ENCODE data around the gene BCL7C. TPM values are rescaled to one million over a fixed set of nuclear protein-coding genes. Genes with fewer than 3 reads are reported as not detected.

The BCL7C gene
- total RNA-seq, 1 experiment from 2014 or later = 33.9 TPM

GRCh38 chr16:30844346-30844670, 49.6 kb downstream of the BCL7C start:
- H3K27me3 Mint-ChIP-seq (ENCODE audit: insufficient read depth, unreplicated experiment) = no peaks in the 10 kb centered on the region
- intact Hi-C loops (cut with micrococcal nuclease) = loop anchor here (1.0 to 2.0 kb wide), 4 partner anchors 50 to 98 kb away; partner anchors contain the start of gene BCL7C
- no peak for TF ChIP-seq CTCF (IDR thresholded peaks at IDR 0.05; ENCODE audit: unreplicated experiment)
- ChIA-PET CTCF (interaction anchor here (0.6 to 5.5 kb wide), 29 partner anchors 8 to 122 kb away, joined by 3 to 88 read pairs (median 6); partner anchors contain the start of gene BCL7C), POLR2A (interaction anchor here (0.6 to 2.1 kb wide), 12 partner anchors 9 to 105 kb away, joined by 3 to 13 read pairs (median 6); partner anchors contain the start of genes CTF1 and ORAI3)
- H3K36me3 Mint-ChIP-seq (ENCODE audit: insufficient read depth, unreplicated experiment) = no peaks in the 10 kb centered on the region
- BruUV-seq (replicated peaks) = no TSS peak
- H3K27ac Mint-ChIP-seq (ENCODE audit: low read depth, unreplicated experiment) = no peak overlapping the region
- H3K4me3 Mint-ChIP-seq (ENCODE audit: unreplicated experiment) = no peak overlapping the region
- no peaks in the 10 kb centered on the region for H3K9me3 Mint-ChIP-seq (ENCODE audit: unreplicated experiment)
- DNase-seq (ENCODE audit: unreplicated experiment) = no peak
- H3K4me1 Mint-ChIP-seq (ENCODE audit: insufficient read depth, unreplicated experiment) = no peaks in the 10 kb centered on the region

- ChIA-PET CTCF (interaction anchor here (0.6 to 5.5 kb wide), 10 partner anchors 10 to 499 kb away, joined by 3 to 88 read pairs (median 20); no protein-coding TSS in a partner anchor), POLR2A (interaction anchor here (1.0 to 1.7 kb wide), 2 partner anchors 59 to 106 kb away, joined by 3 to 9 read pairs; partner anchors contain the start of gene ORAI3)
- no peak for TF ChIP-seq CTCF (IDR thresholded peaks at IDR 0.05; ENCODE audit: unreplicated experiment)
- no peaks in the 10 kb centered on the region for H3K4me1 Mint-ChIP-seq (ENCODE audit: insufficient read depth, unreplicated experiment)
- H3K27ac Mint-ChIP-seq (ENCODE audit: low read depth, unreplicated experiment) = no peak overlapping the region
- H3K27me3 Mint-ChIP-seq (ENCODE audit: insufficient read depth, unreplicated experiment) = no peaks in the 10 kb centered on the region
- H3K36me3 Mint-ChIP-seq (ENCODE audit: insufficient read depth, unreplicated experiment) = no peaks in the 10 kb centered on the region
- intact Hi-C loops (cut with micrococcal nuclease) = no loop called here
- BruUV-seq (replicated peaks) = no TSS peak
- DNase-seq (ENCODE audit: unreplicated experiment) = no peak
- H3K9me3 Mint-ChIP-seq (ENCODE audit: unreplicated experiment) = no peaks in the 10 kb centered on the region
- no peak overlapping the region for H3K4me3 Mint-ChIP-seq (ENCODE audit: unreplicated experiment)
Measured at GRCh38 chr16:30843501-30843900, 50.4 kb downstream of the BCL7C start.

- DNase-seq (ENCODE audit: unreplicated experiment) = no peak
- ChIA-PET POLR2A (interaction anchor here (1.0 kb wide), 1 partner anchor 59 kb away, joined by 3 read pairs; no protein-coding TSS in a partner anchor), CTCF (interaction anchor here (0.6 to 5.5 kb wide), 6 partner anchors 11 to 499 kb away, joined by 3 to 88 read pairs (median 30); no protein-coding TSS in a partner anchor)
Measured at GRCh38 chr16:30842971-30843370, 50.9 kb downstream of the BCL7C start.

GRCh38 chr16:30841332-30841731, 52.5 kb downstream of the BCL7C start:
- no peak for DNase-seq (ENCODE audit: unreplicated experiment)
- no peak overlapping the region for H3K4me3 Mint-ChIP-seq (ENCODE audit: unreplicated experiment)
- no peak for TF ChIP-seq CTCF (IDR thresholded peaks at IDR 0.05; ENCODE audit: unreplicated experiment)
- intact Hi-C loops (cut with micrococcal nuclease) = no loop called here
- no peaks in the 10 kb centered on the region for H3K4me1 Mint-ChIP-seq (ENCODE audit: insufficient read depth, unreplicated experiment)
- no peaks in the 10 kb centered on the region for H3K36me3 Mint-ChIP-seq (ENCODE audit: insufficient read depth, unreplicated experiment)
- H3K27ac Mint-ChIP-seq (ENCODE audit: low read depth, unreplicated experiment) = no peak overlapping the region
- POLR2A ChIA-PET = no interaction called here
- CTCF ChIA-PET = interaction anchor here (0.7 to 5.5 kb wide), 3 partner anchors 61 to 80 kb away, joined by 3 to 88 read pairs (median 6); no protein-coding TSS in a partner anchor
- no peaks in the 10 kb centered on the region for H3K9me3 Mint-ChIP-seq (ENCODE audit: unreplicated experiment)
- no TSS peak for BruUV-seq (replicated peaks)
- no peaks in the 10 kb centered on the region for H3K27me3 Mint-ChIP-seq (ENCODE audit: insufficient read depth, unreplicated experiment)

More at GRCh38 chr16:30842971-30843370, 50.9 kb downstream of the BCL7C start:
- H3K4me1 Mint-ChIP-seq (ENCODE audit: insufficient read depth, unreplicated experiment) = no peaks in the 10 kb centered on the region
- no peaks in the 10 kb centered on the region for H3K36me3 Mint-ChIP-seq (ENCODE audit: insufficient read depth, unreplicated experiment)
- H3K27me3 Mint-ChIP-seq (ENCODE audit: insufficient read depth, unreplicated experiment) = no peaks in the 10 kb centered on the region
- intact Hi-C loops (cut with micrococcal nuclease) = no loop called here
- no TSS peak for BruUV-seq (replicated peaks)
- H3K9me3 Mint-ChIP-seq (ENCODE audit: unreplicated experiment) = no peaks in the 10 kb centered on the region
- no peak for TF ChIP-seq CTCF (IDR thresholded peaks at IDR 0.05; ENCODE audit: unreplicated experiment)
- no peak overlapping the region for H3K27ac Mint-ChIP-seq (ENCODE audit: low read depth, unreplicated experiment)
- H3K4me3 Mint-ChIP-seq (ENCODE audit: unreplicated experiment) = no peak overlapping the region

Measured in MCF 10A (cell line).